Tibial artery (tissue), 4 donors: Measurements from ENCODE around the gene XRN2.
"Not testable (repeated sequence)": the region's sequence is repeated elsewhere in the genome, so short reads cannot be mapped to it uniquely, and the experiment has no call there.

ENCODE experiments used
- DNase-seq, 2 donors: peaks; one replicate each; pipeline ENCODE4 v3.0.0-alpha.2; 2019
- H3K27ac ChIP-seq, 2 donors: fragments of 200-600 bp; sonication (generic) in 1 of 2; 1 replicate in 1 of 2; 2 replicates in 1 of 2; pipeline ENCODE4 v1.5.1; 2018 to 2019; ENCODE audit warnings: mild to moderate bottlenecking in 1 of 2
- H3K27me3 ChIP-seq, 2 donors: fragments of 200-600 bp; sonication (generic) in 1 of 2; one replicate each; pipeline versions ENCODE4 v1.5.1 to v1.6.0; 2016 to 2019
- H3K36me3 ChIP-seq, 3 donors: fragments of 200-600 bp; sonication (generic) in 2 of 3; one replicate each; pipeline ENCODE4 v1.5.1; 2016 to 2019; ENCODE audit warnings: mild to moderate bottlenecking in 2 of 3
- H3K4me1 ChIP-seq, 4 donors: fragments of 200-600 bp; sonication (generic) in 2 of 4; 1 replicate in 3 of 4; 2 replicates in 1 of 4; pipeline ENCODE4 v1.5.1; 2016 to 2019
- H3K4me3 ChIP-seq, 2 donors: fragments of 200-600 bp; sonication (generic) in 1 of 2; 1 replicate in 1 of 2; 2 replicates in 1 of 2; pipeline ENCODE4 v1.5.1; 2018 to 2019; ENCODE audit warnings: mild to moderate bottlenecking in 2 of 2
- H3K9me3 ChIP-seq, 3 donors: fragments of 200-600 bp; sonication (generic) in 1 of 3; one replicate each; pipeline ENCODE4 v1.5.1; 2016 to 2019
- CTCF ChIP-seq, 2 experiments: fragments of 200-600 bp in 1 of 2; fragments of 450-650 bp in 1 of 2; IDR thresholded peaks; one replicate each; pipeline ENCODE4 v1.5.1; 2017 to 2019; ENCODE audit warnings: antibody characterized with exemption in 2 of 2, mild to moderate bottlenecking in 1 of 2, moderate library complexity in 1 of 2
- intact Hi-C: fragments of 100-400 bp; cut with DNase I; formaldehyde crosslinking; loops from one replicate; pipeline ENCODE4 v1.15.0; 2023; ENCODE audit warnings: low total_unique reads

The XRN2 gene

GRCh38 chr20:21360705-21361104, 57.6 kb downstream of the XRN2 start:
- no peak overlapping the region for H3K4me3 ChIP-seq
- DNase-seq: no peak
- peaks cover 65 to 71% (median 66%) of the 10 kb centered on the region in 3 donors for H3K36me3 ChIP-seq
- TF ChIP-seq CTCF (IDR thresholded peaks at IDR 0.05): no peak
- no peak overlapping the region for H3K27ac ChIP-seq
- no peaks in the 10 kb centered on the region for H3K4me1 ChIP-seq
- no peaks in the 10 kb centered on the region for H3K9me3 ChIP-seq
- intact Hi-C loops: loop anchor here (10.0 kb wide), 1 partner anchor 126 kb away; no protein-coding TSS in a partner anchor
- H3K27me3 ChIP-seq: no peaks in the 10 kb centered on the region

- intact Hi-C loops: loop anchor here (10.0 kb wide), 1 partner anchor 126 kb away; no protein-coding TSS in a partner anchor
- H3K4me1 ChIP-seq: no peaks in the 10 kb centered on the region
- no peaks in the 10 kb centered on the region for H3K9me3 ChIP-seq
- no peaks in the 10 kb centered on the region for H3K27me3 ChIP-seq
- H3K36me3 ChIP-seq: peaks cover 62 to 67% (median 64%) of the 10 kb centered on the region in 3 donors
- TF ChIP-seq CTCF (IDR thresholded peaks at IDR 0.05): no peak
- no peak for DNase-seq
- H3K4me3 ChIP-seq: no peak overlapping the region
- H3K27ac ChIP-seq: no peak overlapping the region
Measured at GRCh38 chr20:21361266-21361665, 58.1 kb downstream of the XRN2 start.

- intact Hi-C loops: loop anchor here (10.0 kb wide), 1 partner anchor 130 kb away; no protein-coding TSS in a partner anchor
- Histone ChIP-seq H3K4me1 (no peaks in the 10 kb centered on the region), H3K27me3 (no peaks in the 10 kb centered on the region), H3K36me3 (peaks cover 55 to 65% (median 56%) of the 10 kb centered on the region in 3 donors), H3K27ac (no peak overlapping the region), H3K9me3 (no peaks in the 10 kb centered on the region), H3K4me3 (no peak overlapping the region)
- TF ChIP-seq CTCF (IDR thresholded peaks at IDR 0.05): no peak
- DNase-seq: no peak
Measured at GRCh38 chr20:21364413-21364812, 61.3 kb downstream of the XRN2 start.

- H3K36me3 ChIP-seq: peaks cover 48 to 57% (median 52%) of the 10 kb centered on the region in 3 donors
- DNase-seq: no peak
- H3K4me1 ChIP-seq: no peaks in the 10 kb centered on the region
- H3K27ac ChIP-seq: no peak overlapping the region
- intact Hi-C loops: loop anchor here (10.0 kb wide), 1 partner anchor 131 kb away; no protein-coding TSS in a partner anchor
- H3K27me3 ChIP-seq: no peaks in the 10 kb centered on the region
- H3K4me3 ChIP-seq: no peak overlapping the region
- no peak for TF ChIP-seq CTCF (IDR thresholded peaks at IDR 0.05)
- H3K9me3 ChIP-seq: no peaks in the 10 kb centered on the region
Measured at GRCh38 chr20:21365771-21366170, 62.6 kb downstream of the XRN2 start.

- peaks cover 48 to 52% (median 48%) of the 10 kb centered on the region in 3 donors for H3K36me3 ChIP-seq
- not testable (repeated sequence) for H3K27ac ChIP-seq, H3K27me3 ChIP-seq, H3K9me3 ChIP-seq, DNase-seq, H3K4me3 ChIP-seq, H3K4me1 ChIP-seq
- intact Hi-C loops: loop anchor here (10.0 kb wide), 1 partner anchor 131 kb away; no protein-coding TSS in a partner anchor
Measured at GRCh38 chr20:21366273-21366672, 63.1 kb downstream of the XRN2 start.

- TF ChIP-seq CTCF (IDR thresholded peaks at IDR 0.05): no peak
- H3K36me3 ChIP-seq: peaks cover 36 to 43% (median 40%) of the 10 kb centered on the region in 3 donors
- intact Hi-C loops: loop anchor here (10.0 kb wide), 1 partner anchor 134 kb away; no protein-coding TSS in a partner anchor
- no peaks in the 10 kb centered on the region for H3K4me1 ChIP-seq
- no peak for DNase-seq
- H3K4me3 ChIP-seq: no peak overlapping the region
- H3K27ac ChIP-seq: no peak overlapping the region
- no peaks in the 10 kb centered on the region for H3K27me3 ChIP-seq
- no peaks in the 10 kb centered on the region for H3K9me3 ChIP-seq
Measured at GRCh38 chr20:21368791-21369190, 65.7 kb downstream of the XRN2 start.
